K562 (cell line): ENCODE data around the gene ZNF548. TPM values are rescaled to one million over a fixed set of nuclear protein-coding genes. Genes with fewer than 3 reads are reported as not detected.

ENCODE experiments used
- ETV1 ChIP-seq: fragments of 450-650 bp; conservative IDR thresholded peaks from 2 replicates; pipeline ENCODE4 v1.6.1; 2016; ENCODE audit warnings: missing genetic modification characterization, control low read depth, low read depth, missing compliant biosample characterization
- GABPB1 ChIP-seq: sonication (generic); formaldehyde crosslinking; IDR thresholded peaks from 2 replicates; pipeline ENCODE4 v1.8.0; 2022; ENCODE audit warnings: mild to moderate bottlenecking, missing genetic modification reagents
- ILF3 ChIP-seq: fragments of 450-650 bp; IDR thresholded peaks from 2 replicates; pipeline ENCODE4 v1.6.1; 2018; ENCODE audit warnings: antibody characterized with exemption, mild to moderate bottlenecking, moderate library complexity, borderline replicate concordance
- KDM2B ChIP-seq: fragments of 250-450 bp; sonication (Bioruptor Pico); IDR thresholded peaks from 2 replicates; pipeline ENCODE4 v1.8.0; 2021; ENCODE audit warnings: mild to moderate bottlenecking, moderate library complexity
- NFE2 ChIP-seq: IDR thresholded peaks from 2 replicates; pipeline ENCODE4 v1.6.1; 2014; ENCODE audit warnings: antibody characterized with exemption, low read depth
- NR2C2 ChIP-seq, 2 experiments: fragments of 200-800 bp in 1 of 2; sonication (Bioruptor generic) in 1 of 2; sonication (generic) in 1 of 2; formaldehyde crosslinking in 1 of 2; IDR thresholded peaks; 2 replicates each; pipeline versions ENCODE4 v1.6.1 to v1.8.0; 2016 to 2022; ENCODE audit warnings: mild to moderate bottlenecking in 1 of 2, missing compliant biosample characterization in 1 of 2, missing genetic modification characterization in 1 of 2, missing genetic modification reagents in 1 of 2
- NRF1 ChIP-seq, 2 experiments: fragments of 450-650 bp; IDR thresholded peaks in 1 of 2; conservative IDR thresholded peaks in 1 of 2; 2 replicates each; pipeline ENCODE4 v1.6.1; 2014; ENCODE audit warnings: mild to moderate bottlenecking in 2 of 2
- NUFIP1 ChIP-seq: fragments of 450-650 bp; IDR thresholded peaks from 2 replicates; pipeline ENCODE4 v1.6.1; 2018; ENCODE audit not compliant: partially characterized antibody
- PHF8 ChIP-seq: fragments of 200-600 bp; sonication (generic); IDR thresholded peaks from 2 replicates; pipeline ENCODE4 v1.6.1; 2012; ENCODE audit warnings: mixed run types, mild to moderate bottlenecking, inconsistent platforms, low read length, moderate library complexity, borderline replicate concordance
- POLR2A ChIP-seq: fragments of 450-650 bp; conservative IDR thresholded peaks from 2 replicates; pipeline ENCODE4 v1.6.1; 2016
- PURB ChIP-seq: sonication (generic); formaldehyde crosslinking; IDR thresholded peaks from 2 replicates; pipeline ENCODE4 v1.9.0; 2021; ENCODE audit warnings: low read depth, mild to moderate bottlenecking, missing genetic modification reagents
- RNF2 ChIP-seq: sonication (generic); IDR thresholded peaks from 2 replicates; pipeline ENCODE4 v1.6.1; 2016
- SAP30 ChIP-seq: fragments of 200-600 bp; sonication (generic); IDR thresholded peaks from 2 replicates; pipeline ENCODE4 v1.6.1; 2012; ENCODE audit warnings: borderline replicate concordance, low read depth, mild to moderate bottlenecking, moderate library complexity, low read length, control low read depth, inconsistent platforms; ENCODE audit not compliant: insufficient read depth, poor library complexity, severe bottlenecking
- STAG1 ChIP-seq: sonication (generic); formaldehyde crosslinking; IDR thresholded peaks from 2 replicates; pipeline ENCODE4 v1.5.0; 2020; ENCODE audit warnings: missing genetic modification reagents, borderline replicate concordance
- TBL1XR1 ChIP-seq, 2 experiments: IDR thresholded peaks; 2 replicates each; pipeline ENCODE4 v1.6.1; 2012; ENCODE audit warnings: improper control_type of control experiment in 2 of 2, low read length in 2 of 2, mild to moderate bottlenecking in 1 of 2
- TBP ChIP-seq: optimal IDR thresholded peaks from 2 replicates; pipeline ENCODE3; 2011; ENCODE audit warnings: low read depth, low read length, improper control_type of control experiment
- ZFX ChIP-seq: sonication (generic); formaldehyde crosslinking; IDR thresholded peaks from 2 replicates; pipeline ENCODE4 v1.8.0; 2022; ENCODE audit warnings: mild to moderate bottlenecking, missing genetic modification reagents, moderate library complexity
- ZNF12 ChIP-seq: sonication (generic); formaldehyde crosslinking; IDR thresholded peaks from 2 replicates; pipeline ENCODE4 v1.4.0; 2020; ENCODE audit warnings: mild to moderate bottlenecking, missing genetic modification reagents
- polyA plus RNA-seq, 8 experiments: library from polyadenylated mRNA; depleted of rRNA in 4 of 8; stranded (reverse) in 5 of 8; unstranded in 3 of 8; fragments of >200 nt; fragmentation: Nextera tagmentation in 2 of 8; fragmentation: Illumina TruSeq in 1 of 8; extraction: Ambion mirVana in 2 of 8; extraction: Trizol in 1 of 8; gene quantifications; 2 replicates each; pipeline versions ENCODE4 v1.2.1 to v1.2.3, GENCODE V29; 2011 to 2014; ENCODE audit warnings: inconsistent platforms in 1 of 8, missing spikeins in 1 of 8
- total RNA-seq, 7 experiments: library from RNA; depleted of rRNA in 6 of 7; stranded (reverse); fragments of >200 nt in 6 of 7; fragmentation: Illumina TruSeq in 2 of 7; extraction: Trizol in 2 of 7; gene quantifications; 2 replicates each; pipeline versions ENCODE4 v1.2.1 to v1.2.3, GENCODE V29; 2011 to 2021; ENCODE audit warnings: low replicate concordance in 1 of 7
- TF ChIP-seq, protein P1 (sequence below), 2 experiments: IDR thresholded peaks; 2 replicates each; pipeline ENCODE4 v1.6.1; 2011; ENCODE audit warnings: borderline replicate concordance in 1 of 2, control low read depth in 1 of 2, low read depth in 1 of 2, low read length in 1 of 2, mild to moderate bottlenecking in 1 of 2, mixed read lengths in 1 of 2, moderate library complexity in 1 of 2; ENCODE audit not compliant: insufficient read depth in 1 of 2, insufficient read length in 1 of 2, poor library complexity in 1 of 2, severe bottlenecking in 1 of 2; ENCODE audit errors: extremely low read depth in 1 of 2
- TF ChIP-seq, protein P2 (sequence below), 2 experiments: fragments of 450-650 bp; conservative IDR thresholded peaks; 2 replicates each; pipeline ENCODE4 v1.6.1; 2017; ENCODE audit warnings: mild to moderate bottlenecking in 2 of 2, moderate library complexity in 2 of 2
- TF ChIP-seq, protein P3 (sequence below): sonication (generic); formaldehyde crosslinking; IDR thresholded peaks from 2 replicates; pipeline ENCODE4 v1.8.0; 2023; ENCODE audit warnings: mild to moderate bottlenecking, missing genetic modification reagents

The ZNF548 gene
- total and polyA plus RNA-seq, 9 of the 15 experiments (the other 6 are each of a cell fraction or from before 2014, with no cell fraction given), result 1.5 to 8.7 (median 4.5) TPM

DNA sequence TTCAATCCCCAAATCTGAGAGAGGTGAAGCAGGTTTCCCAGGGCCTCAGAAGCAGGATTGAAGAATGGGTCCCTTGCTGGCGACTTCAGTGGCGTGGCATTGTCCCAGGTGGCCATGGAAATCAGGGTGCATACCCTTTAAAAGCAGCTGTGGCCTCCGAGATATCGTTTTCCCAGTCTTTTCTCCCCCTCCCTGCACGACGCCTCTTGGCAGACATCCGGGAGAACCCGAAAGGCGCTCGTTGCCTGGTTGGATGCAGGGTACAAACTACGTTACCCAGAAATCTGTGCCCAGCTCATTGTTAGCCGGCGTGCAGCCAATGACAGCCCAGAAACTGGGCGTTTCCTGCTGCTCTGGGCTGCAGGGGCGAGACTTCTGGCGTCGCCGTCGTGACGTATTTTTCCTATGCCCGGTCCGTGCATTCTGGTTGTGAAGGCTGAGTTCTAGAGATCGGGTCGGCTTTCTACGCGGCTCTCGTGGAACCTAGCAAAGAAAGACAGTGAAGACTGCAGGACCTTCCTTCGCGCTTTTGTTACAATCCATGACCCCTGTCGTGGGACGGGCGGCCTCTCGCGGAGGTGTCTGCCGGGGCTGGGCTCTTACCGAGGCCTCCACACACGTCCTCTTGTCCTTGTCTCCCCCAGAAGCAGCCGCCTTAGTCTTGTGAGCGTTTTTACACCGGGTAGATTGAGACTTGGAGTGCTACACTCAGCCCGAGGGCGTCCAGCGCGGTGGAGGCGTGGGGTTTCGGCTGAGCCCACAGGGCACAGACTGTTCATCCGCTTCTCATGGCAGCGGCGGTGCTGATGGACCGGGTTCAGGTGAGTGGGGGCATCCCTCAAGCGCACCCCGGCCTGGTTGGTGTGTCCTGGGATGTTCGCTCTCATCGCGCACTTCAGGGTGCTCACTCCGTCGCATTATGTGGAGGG lies 38.5 kb upstream of the ZNF548 start, which contains the start of gene ZNF304 (continued):
- TF ChIP-seq STAG1, result 0 out of 2 replicates have a peak, but pooled peaks have one; percentile 6
- TF ChIP-seq NR2C2 (CRISPR knock-in tag; IDR thresholded peaks at IDR 0.05), result no peak
- peak; percentile 65 for TF ChIP-seq NR2C2 (tag; IDR thresholded peaks at IDR 0.05)
- TF ChIP-seq, protein P1, sequence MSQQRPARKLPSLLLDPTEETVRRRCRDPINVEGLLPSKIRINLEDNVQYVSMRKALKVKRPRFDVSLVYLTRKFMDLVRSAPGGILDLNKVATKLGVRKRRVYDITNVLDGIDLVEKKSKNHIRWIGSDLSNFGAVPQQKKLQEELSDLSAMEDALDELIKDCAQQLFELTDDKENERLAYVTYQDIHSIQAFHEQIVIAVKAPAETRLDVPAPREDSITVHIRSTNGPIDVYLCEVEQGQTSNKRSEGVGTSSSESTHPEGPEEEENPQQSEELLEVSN (IDR thresholded peaks at IDR 0.05; ENCODE audit: borderline replicate concordance in 1 of 2, extremely low read depth in 1 of 2, insufficient read depth in 1 of 2, insufficient read length in 1 of 2, low read depth in 1 of 2, low read length in 1 of 2, poor library complexity in 1 of 2, severe bottlenecking in 1 of 2), result peak; percentile 72 to 89
- 0 out of 2 replicates have a peak, but pooled peaks have one; percentile 38 for TF ChIP-seq NFE2
- no peak for TF ChIP-seq PURB (CRISPR knock-in tag)
- peak; percentile 67; the same call in 1 of the 2 replicates for TF ChIP-seq ETV1 (tag)
- TF ChIP-seq POLR2A, result peak; percentile 71
- TF ChIP-seq NRF1 (conservative IDR thresholded peaks at IDR 0.05 in 1 of 2, IDR thresholded peaks at IDR 0.05 in 1 of 2), result peak; percentile 46 to 67; a peak in 3 of 4 replicates
- peak; percentile 53 for TF ChIP-seq GABPB1 (CRISPR knock-in tag)
- TF ChIP-seq ZFX, result peak; percentile 62
- peak; percentile 20 for TF ChIP-seq SAP30
- TF ChIP-seq TBL1XR1 (IDR thresholded peaks at IDR 0.05; ENCODE audit: low read length in 2 of 2), result peak in 1 of 2 experiments; percentile 44; a peak in 1 of 4 replicates
- no peak for TF ChIP-seq ILF3
- TF ChIP-seq KDM2B (CRISPR knock-in tag), result no peak
- TF ChIP-seq NUFIP1, result no peak
- peak; percentile 77; the same call in 1 of the 2 replicates for TF ChIP-seq PHF8
- peak; percentile 58 for TF ChIP-seq RNF2
- TF ChIP-seq TBP, result peak; percentile 28
- TF ChIP-seq, protein P2, sequence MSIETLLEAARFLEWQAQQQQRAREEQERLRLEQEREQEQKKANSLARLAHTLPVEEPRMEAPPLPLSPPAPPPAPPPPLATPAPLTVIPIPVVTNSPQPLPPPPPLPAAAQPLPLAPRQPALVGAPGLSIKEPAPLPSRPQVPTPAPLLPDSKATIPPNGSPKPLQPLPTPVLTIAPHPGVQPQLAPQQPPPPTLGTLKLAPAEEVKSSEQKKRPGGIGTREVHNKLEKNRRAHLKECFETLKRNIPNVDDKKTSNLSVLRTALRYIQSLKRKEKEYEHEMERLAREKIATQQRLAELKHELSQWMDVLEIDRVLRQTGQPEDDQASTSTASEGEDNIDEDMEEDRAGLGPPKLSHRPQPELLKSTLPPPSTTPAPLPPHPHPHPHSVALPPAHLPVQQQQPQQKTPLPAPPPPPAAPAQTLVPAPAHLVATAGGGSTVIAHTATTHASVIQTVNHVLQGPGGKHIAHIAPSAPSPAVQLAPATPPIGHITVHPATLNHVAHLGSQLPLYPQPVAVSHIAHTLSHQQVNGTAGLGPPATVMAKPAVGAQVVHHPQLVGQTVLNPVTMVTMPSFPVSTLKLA (conservative IDR thresholded peaks at IDR 0.05), result peak; percentile 66 to 82
- 0 out of 2 replicates have a peak, but pooled peaks have one; percentile 27 for TF ChIP-seq ZNF12 (CRISPR knock-in tag)
- TF ChIP-seq, protein P3, sequence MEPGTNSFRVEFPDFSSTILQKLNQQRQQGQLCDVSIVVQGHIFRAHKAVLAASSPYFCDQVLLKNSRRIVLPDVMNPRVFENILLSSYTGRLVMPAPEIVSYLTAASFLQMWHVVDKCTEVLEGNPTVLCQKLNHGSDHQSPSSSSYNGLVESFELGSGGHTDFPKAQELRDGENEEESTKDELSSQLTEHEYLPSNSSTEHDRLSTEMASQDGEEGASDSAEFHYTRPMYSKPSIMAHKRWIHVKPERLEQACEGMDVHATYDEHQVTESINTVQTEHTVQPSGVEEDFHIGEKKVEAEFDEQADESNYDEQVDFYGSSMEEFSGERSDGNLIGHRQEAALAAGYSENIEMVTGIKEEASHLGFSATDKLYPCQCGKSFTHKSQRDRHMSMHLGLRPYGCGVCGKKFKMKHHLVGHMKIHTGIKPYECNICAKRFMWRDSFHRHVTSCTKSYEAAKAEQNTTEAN (CRISPR knock-in tag), result no peak
